IMR-90 (cell line): ENCODE data around the gene VSIR. TPM values are rescaled to one million over a fixed set of nuclear protein-coding genes. Genes with fewer than 3 reads are reported as not detected.

Source experiments
- ATAC-seq: fragments of 200-7000 bp; cut with Tn5 transposase; 2 replicates; pipeline ENCODE4 v1.9.1; 2020; ENCODE audit warnings: low read depth, mild to moderate bottlenecking, moderate library complexity
- BruUV-seq: library from RNA; stranded (reverse); fragments of 400-500 nt; replicated peaks from 2 replicates; lab custom pipeline; 2021; lab: Mats Ljungman, UMichigan
- CTCF ChIA-PET: fragments of 300-600 bp; formaldehyde crosslinking; extraction: SDS; loops from one replicate; lab custom pipeline; 2021; ENCODE audit warnings: antibody characterized with exemption; lab: Yijun Ruan, JAX
- POLR2A ChIA-PET: fragments of 300-600 bp; sonication (Branson Sonifier 250); formaldehyde crosslinking; loops from one replicate; lab custom pipeline; 2022; ENCODE audit warnings: antibody characterized with exemption; ENCODE audit not compliant: unreplicated experiment; lab: Charles Lee
- DNase-seq: peaks from one replicate; pipeline ENCODE4 v3.0.0; 2013
- H2AFZ ChIP-seq: replicated peaks from 2 replicates; pipeline ENCODE3; 2013; ENCODE audit warnings: low read length, mild to moderate bottlenecking; ENCODE audit not compliant: poor library complexity
- H2AK5ac ChIP-seq: 2 replicates; pipeline ENCODE4 v1.6.1; 2013; ENCODE audit warnings: low read depth, low read length, inconsistent platforms
- H2AK9ac ChIP-seq: replicated peaks from 2 replicates; pipeline ENCODE3; 2013; ENCODE audit warnings: mild to moderate bottlenecking, low read depth, low read length, moderate library complexity; ENCODE audit not compliant: poor library complexity
- H2BK120ac ChIP-seq: 2 replicates; pipeline ENCODE4 v1.6.1; 2013; ENCODE audit warnings: low read depth, low read length, inconsistent platforms
- H2BK15ac ChIP-seq: 3 replicates; pipeline ENCODE4 v1.6.1; 2013; ENCODE audit warnings: low read depth, low read length, inconsistent platforms
- H2BK20ac ChIP-seq: 2 replicates; pipeline ENCODE4 v1.6.1; 2013; ENCODE audit warnings: low read depth, mild to moderate bottlenecking, inconsistent platforms, low read length, moderate library complexity
- H2BK5ac ChIP-seq: 2 replicates; pipeline ENCODE4 v1.6.1; 2013; ENCODE audit warnings: mild to moderate bottlenecking, low read depth, low read length, inconsistent platforms; ENCODE audit not compliant: poor library complexity, severe bottlenecking
- H3K14ac ChIP-seq: replicated peaks from 2 replicates; pipeline ENCODE4 v1.6.1; 2013; ENCODE audit warnings: low read depth, low read length, inconsistent platforms
- H3K18ac ChIP-seq: 2 replicates; pipeline ENCODE4 v1.6.1; 2013; ENCODE audit warnings: low read depth, low read length, control low read depth
- H3K23ac ChIP-seq: 2 replicates; pipeline ENCODE4 v1.6.1; 2013; ENCODE audit warnings: low read depth, low read length, inconsistent platforms
- H3K27ac ChIP-seq: 2 replicates; pipeline ENCODE4 v1.5.1; 2013; ENCODE audit warnings: mild to moderate bottlenecking, control low read depth, low read length; ENCODE audit not compliant: insufficient read depth
- H3K27me3 ChIP-seq: 2 replicates; pipeline ENCODE4 v1.6.1; 2013; ENCODE audit warnings: low read length; ENCODE audit not compliant: control insufficient read depth, insufficient read depth
- H3K36me3 ChIP-seq: 2 replicates; pipeline ENCODE4 v1.6.1; 2013; ENCODE audit warnings: low read length, mixed read lengths; ENCODE audit not compliant: control insufficient read depth, insufficient read depth
- H3K4ac ChIP-seq: 2 replicates; pipeline ENCODE4 v1.6.1; 2013; ENCODE audit warnings: low read depth, low read length, inconsistent platforms
- H3K4me1 ChIP-seq: 2 replicates; pipeline ENCODE4 v1.6.1; 2013; ENCODE audit warnings: low read length, mixed read lengths; ENCODE audit not compliant: control insufficient read depth, insufficient read depth
- H3K4me2 ChIP-seq: 2 replicates; pipeline ENCODE4 v1.6.1; 2013; ENCODE audit warnings: low read depth, mild to moderate bottlenecking, control low read depth, low read length, moderate library complexity
- H3K4me3 ChIP-seq: 2 replicates; pipeline ENCODE4 v1.5.1; 2013; ENCODE audit warnings: low read depth, mild to moderate bottlenecking, control low read depth, low read length, moderate library complexity; ENCODE audit not compliant: insufficient read depth
- H3K56ac ChIP-seq: 2 replicates; pipeline ENCODE4 v1.6.1; 2013; ENCODE audit warnings: low read length, inconsistent platforms; ENCODE audit not compliant: insufficient read depth; ENCODE audit errors: extremely low read depth
- H3K79me1 ChIP-seq, 2 experiments: 2 replicates each; pipeline ENCODE4 v1.6.1; 2013; ENCODE audit warnings: low read length in 2 of 2, inconsistent platforms in 1 of 2, low read depth in 1 of 2
- H3K9ac ChIP-seq: 2 replicates; pipeline ENCODE4 v1.6.1; 2013; ENCODE audit warnings: low read depth, low read length, control low read depth
- H3K9me1 ChIP-seq: 2 replicates; pipeline ENCODE4 v1.6.1; 2013; ENCODE audit warnings: low read length, inconsistent platforms; ENCODE audit not compliant: insufficient read depth
- H3K9me3 ChIP-seq: 2 replicates; pipeline ENCODE4 v1.6.1; 2013; ENCODE audit warnings: low read length; ENCODE audit not compliant: control insufficient read depth, insufficient read depth
- H4K20me1 ChIP-seq: 2 replicates; pipeline ENCODE4 v1.6.1; 2013; ENCODE audit warnings: low read length, inconsistent platforms; ENCODE audit not compliant: insufficient read depth
- H4K5ac ChIP-seq: 2 replicates; pipeline ENCODE4 v1.6.1; 2013; ENCODE audit warnings: mild to moderate bottlenecking, low read depth, low read length, control low read depth
- H4K8ac ChIP-seq, 2 experiments: 2 replicates each; pipeline ENCODE4 v1.6.1; 2013; ENCODE audit warnings: low read depth in 2 of 2, low read length in 2 of 2, control low read depth in 1 of 2, inconsistent platforms in 1 of 2
- H4K91ac ChIP-seq: 2 replicates; pipeline ENCODE4 v1.6.1; 2013; ENCODE audit warnings: low read depth, low read length, inconsistent platforms; ENCODE audit not compliant: insufficient read depth
- BHLHE40 ChIP-seq: fragments of 150-350 bp; IDR thresholded peaks from 2 replicates; pipeline ENCODE4 v1.6.1; 2016; ENCODE audit warnings: mild to moderate bottlenecking, low read depth, low read length
- CEBPB ChIP-seq: IDR thresholded peaks from 2 replicates; pipeline ENCODE4 v1.6.1; 2012; ENCODE audit warnings: low read depth, low read length, improper control_type of control experiment
- CHD1 ChIP-seq: IDR thresholded peaks from 2 replicates; pipeline ENCODE4 v1.6.1; 2012; ENCODE audit warnings: low read depth, low read length, improper control_type of control experiment
- FOS ChIP-seq: fragments of 150-350 bp; IDR thresholded peaks from 2 replicates; pipeline ENCODE4 v1.6.1; 2016; ENCODE audit warnings: low read depth, low read length
- MAFK ChIP-seq: IDR thresholded peaks from 2 replicates; pipeline ENCODE4 v1.6.1; 2012; ENCODE audit warnings: low read depth, low read length, improper control_type of control experiment
- MAZ ChIP-seq: IDR thresholded peaks from 2 replicates; pipeline ENCODE4 v1.6.1; 2012; ENCODE audit warnings: low read depth, mild to moderate bottlenecking, low read length, improper control_type of control experiment, moderate library complexity, borderline replicate concordance
- MXI1 ChIP-seq: IDR thresholded peaks from 2 replicates; pipeline ENCODE4 v1.6.1; 2012; ENCODE audit warnings: low read depth, mild to moderate bottlenecking, low read length, moderate library complexity, borderline replicate concordance
- NFE2L2 ChIP-seq: fragments of 150-350 bp; IDR thresholded peaks from 2 replicates; pipeline ENCODE4 v1.6.1; 2016; ENCODE audit warnings: low read depth, mild to moderate bottlenecking, low read length
- POLR2A ChIP-seq: IDR thresholded peaks from 2 replicates; pipeline ENCODE4 v1.6.1; 2012; ENCODE audit warnings: mild to moderate bottlenecking, low read depth, low read length
- RAD21 ChIP-seq: IDR thresholded peaks from 2 replicates; pipeline ENCODE4 v1.6.1; 2012; ENCODE audit warnings: low read length, improper control_type of control experiment
- RCOR1 ChIP-seq: IDR thresholded peaks from 2 replicates; pipeline ENCODE4 v1.6.1; 2012; ENCODE audit warnings: mild to moderate bottlenecking, low read length, improper control_type of control experiment; ENCODE audit not compliant: insufficient replicate concordance
- RFX5 ChIP-seq: IDR thresholded peaks from 2 replicates; pipeline ENCODE4 v1.8.0; 2012; ENCODE audit warnings: low read depth, mild to moderate bottlenecking, low read length, moderate library complexity
- SMC3 ChIP-seq: fragments of 150-350 bp; IDR thresholded peaks from 2 replicates; pipeline ENCODE4 v1.6.1; 2016; ENCODE audit warnings: low read depth, mild to moderate bottlenecking, antibody characterized with exemption, low read length, moderate library complexity
- WGBS, 2 experiments: methylation state at CpG; one replicate each; pipeline versions ENCODE4 v1.1.5 to v1.1.7; 2013; ENCODE audit warnings: missing lambda C conversion rate in 2 of 2; ENCODE audit not compliant: insufficient read length in 1 of 2; ENCODE audit errors: extremely low coverage in 2 of 2; 5-methylcytosine and 5-hydroxymethylcytosine counted together
- dilution Hi-C: fragments of 300-500 bp; cut with HindIII; formaldehyde crosslinking; loops from one replicate; pipeline ENCODE4 v1.14.3; 2018; ENCODE audit warnings: low sequenced_read_pairs; ENCODE audit not compliant: unreplicated experiment
- in situ Hi-C: fragments of 300-500 bp; cut with MboI; formaldehyde crosslinking; loops from 3 replicates; pipeline ENCODE4 v1.14.3; 2019; ENCODE audit warnings: low sequenced_read_pairs, inconsistent platforms, mixed read lengths
- intact Hi-C: fragments of 100-400 bp; cut with micrococcal nuclease; formaldehyde crosslinking; loops from 2 replicates; pipeline ENCODE4 v1.10.0; 2022
- polyA plus RNA-seq, 3 experiments: library from polyadenylated mRNA; depleted of rRNA; stranded (reverse); fragments of >200 nt; gene quantifications; 2 replicates each; pipeline ENCODE4 v1.2.3, GENCODE V29; 2012; ENCODE audit warnings: low replicate concordance in 1 of 3
- total RNA-seq: library from RNA; depleted of rRNA; stranded (reverse); fragments of >200 nt; gene quantifications from 2 replicates; pipeline ENCODE4 v1.2.3, GENCODE V29; 2012
- TF ChIP-seq, protein P1 (sequence below): conservative IDR thresholded peaks from 2 replicates; pipeline ENCODE4 v1.5.1; 2012; ENCODE audit warnings: mild to moderate bottlenecking, low read depth, low read length, improper control_type of control experiment
- TF ChIP-seq, protein P2 (sequence below): fragments of 150-350 bp; IDR thresholded peaks from 2 replicates; pipeline ENCODE4 v1.6.1; 2016; ENCODE audit warnings: low read depth, mild to moderate bottlenecking, low read length, moderate library complexity, borderline replicate concordance
- TF ChIP-seq, protein P3 (sequence below): fragments of 150-350 bp; IDR thresholded peaks from 2 replicates; pipeline ENCODE4 v1.6.1; 2017; ENCODE audit warnings: mild to moderate bottlenecking, antibody characterized with exemption, low read length, low read depth

VSIR gene
- total and polyA plus RNA-seq, 2 of the 4 experiments (the other 2 are of a cell fraction): 5.0 to 23.8 TPM

DNA sequence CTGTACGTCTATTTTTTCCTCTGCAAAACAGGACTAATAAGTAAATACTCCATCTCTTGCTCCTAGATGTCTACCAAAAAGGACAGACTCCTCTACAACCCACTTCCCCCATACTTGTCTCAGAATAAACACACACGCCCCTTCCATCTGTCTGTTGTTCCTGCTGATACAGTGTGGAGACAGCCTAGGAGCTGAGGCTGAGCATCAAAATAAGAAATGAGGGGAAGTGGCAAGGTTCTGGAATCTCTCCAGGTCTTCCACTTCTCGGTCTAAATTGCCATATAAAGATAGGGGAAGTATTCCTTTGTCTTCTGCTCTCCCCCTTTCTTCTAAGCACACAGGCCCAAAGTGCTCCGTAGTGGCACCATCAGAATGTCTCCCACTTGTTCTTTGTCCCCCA is 30.8 kb upstream of the VSIR start:
- no peaks in the 10 kb centered on the region for H3K4me1 ChIP-seq
- no peak overlapping the region for H3K4me3 ChIP-seq
- H3K4me2 ChIP-seq: no peak overlapping the region
- H3K9me3 ChIP-seq: no peaks in the 10 kb centered on the region
- 75% methylated on average over 1 of the region's 4 CpGs; no CpG with 5 or more reads in 1 of the 2 experiments for WGBS, 2 experiments
- H3K79me1 ChIP-seq: no peaks in the 10 kb centered on the region
- H3K4ac ChIP-seq: no peak overlapping the region
- TF ChIP-seq POLR2A (no peak), FOS (no peak), RAD21 (no peak), RCOR1 (no peak), SMC3 (no peak), MAFK (no peak), CHD1 (no peak), NFE2L2 (no peak), MXI1 (no peak), RFX5 (no peak), CEBPB (no peak), MAZ (no peak), BHLHE40 (no peak)
- TF ChIP-seq, protein P1, sequence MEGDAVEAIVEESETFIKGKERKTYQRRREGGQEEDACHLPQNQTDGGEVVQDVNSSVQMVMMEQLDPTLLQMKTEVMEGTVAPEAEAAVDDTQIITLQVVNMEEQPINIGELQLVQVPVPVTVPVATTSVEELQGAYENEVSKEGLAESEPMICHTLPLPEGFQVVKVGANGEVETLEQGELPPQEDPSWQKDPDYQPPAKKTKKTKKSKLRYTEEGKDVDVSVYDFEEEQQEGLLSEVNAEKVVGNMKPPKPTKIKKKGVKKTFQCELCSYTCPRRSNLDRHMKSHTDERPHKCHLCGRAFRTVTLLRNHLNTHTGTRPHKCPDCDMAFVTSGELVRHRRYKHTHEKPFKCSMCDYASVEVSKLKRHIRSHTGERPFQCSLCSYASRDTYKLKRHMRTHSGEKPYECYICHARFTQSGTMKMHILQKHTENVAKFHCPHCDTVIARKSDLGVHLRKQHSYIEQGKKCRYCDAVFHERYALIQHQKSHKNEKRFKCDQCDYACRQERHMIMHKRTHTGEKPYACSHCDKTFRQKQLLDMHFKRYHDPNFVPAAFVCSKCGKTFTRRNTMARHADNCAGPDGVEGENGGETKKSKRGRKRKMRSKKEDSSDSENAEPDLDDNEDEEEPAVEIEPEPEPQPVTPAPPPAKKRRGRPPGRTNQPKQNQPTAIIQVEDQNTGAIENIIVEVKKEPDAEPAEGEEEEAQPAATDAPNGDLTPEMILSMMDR: no peak
- TF ChIP-seq, protein P2, sequence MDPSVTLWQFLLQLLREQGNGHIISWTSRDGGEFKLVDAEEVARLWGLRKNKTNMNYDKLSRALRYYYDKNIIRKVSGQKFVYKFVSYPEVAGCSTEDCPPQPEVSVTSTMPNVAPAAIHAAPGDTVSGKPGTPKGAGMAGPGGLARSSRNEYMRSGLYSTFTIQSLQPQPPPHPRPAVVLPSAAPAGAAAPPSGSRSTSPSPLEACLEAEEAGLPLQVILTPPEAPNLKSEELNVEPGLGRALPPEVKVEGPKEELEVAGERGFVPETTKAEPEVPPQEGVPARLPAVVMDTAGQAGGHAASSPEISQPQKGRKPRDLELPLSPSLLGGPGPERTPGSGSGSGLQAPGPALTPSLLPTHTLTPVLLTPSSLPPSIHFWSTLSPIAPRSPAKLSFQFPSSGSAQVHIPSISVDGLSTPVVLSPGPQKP: no peak
- TF ChIP-seq, protein P3, sequence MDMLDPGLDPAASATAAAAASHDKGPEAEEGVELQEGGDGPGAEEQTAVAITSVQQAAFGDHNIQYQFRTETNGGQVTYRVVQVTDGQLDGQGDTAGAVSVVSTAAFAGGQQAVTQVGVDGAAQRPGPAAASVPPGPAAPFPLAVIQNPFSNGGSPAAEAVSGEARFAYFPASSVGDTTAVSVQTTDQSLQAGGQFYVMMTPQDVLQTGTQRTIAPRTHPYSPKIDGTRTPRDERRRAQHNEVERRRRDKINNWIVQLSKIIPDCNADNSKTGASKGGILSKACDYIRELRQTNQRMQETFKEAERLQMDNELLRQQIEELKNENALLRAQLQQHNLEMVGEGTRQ: no peak
- H3K27ac ChIP-seq: no peak overlapping the region
- H3K36me3 ChIP-seq: no peaks in the 10 kb centered on the region
- H4K8ac ChIP-seq: no peak overlapping the region
- no peaks in the 10 kb centered on the region for H3K9me1 ChIP-seq
- in situ Hi-C loops (no loop called here), dilution Hi-C loops (no loop called here), intact Hi-C loops (no loop called here)
- H3K23ac ChIP-seq: no peak overlapping the region
- no peak overlapping the region for H4K91ac ChIP-seq
- peaks cover 37% of the 10 kb centered on the region for H3K27me3 ChIP-seq
- H3K56ac ChIP-seq: no peak overlapping the region
- no peak overlapping the region for H3K9ac ChIP-seq
- no peak overlapping the region for H2BK5ac ChIP-seq
- no peak overlapping the region for H3K18ac ChIP-seq
- H2BK20ac ChIP-seq: no peak overlapping the region
- no TSS peak for BruUV-seq
- CTCF ChIA-PET: no interaction called here
- no peaks in the 10 kb centered on the region for H4K20me1 ChIP-seq
- H2BK120ac ChIP-seq: no peak overlapping the region
- no peak overlapping the region for H2AK9ac ChIP-seq
- POLR2A ChIA-PET: no interaction called here
- H4K5ac ChIP-seq: no peak overlapping the region
- DNase-seq (no peak), ATAC-seq (no peak)
- no peak overlapping the region for H2AFZ ChIP-seq
- no peak overlapping the region for H3K14ac ChIP-seq
- H2BK15ac ChIP-seq: no peak overlapping the region
- no peak overlapping the region for H2AK5ac ChIP-seq
